ENCODE data around the gene TYMS. TPM values are rescaled to one million over a fixed set of nuclear protein-coding genes. Genes with fewer than 3 reads are reported as not detected.

Gene TYMS
- total RNA-seq, 1 experiment from 2014 or later, result 140 TPM

- no peak overlapping the region for H4K8ac ChIP-seq (replicated peaks; ENCODE audit: insufficient read length, low read depth, low read length)
- no peaks in the 10 kb centered on the region for H3K79me2 ChIP-seq (ENCODE audit: insufficient read depth, low read length)
- H3K56ac ChIP-seq (ENCODE audit: insufficient read length, low read depth, low read length), result no peak overlapping the region
- no peak overlapping the region for H3K4ac ChIP-seq (ENCODE audit: low read depth, low read length)
- H3K9ac ChIP-seq (ENCODE audit: extremely low read depth, insufficient read length, low read length), result no peak overlapping the region
- no peak overlapping the region for H3K23ac ChIP-seq (ENCODE audit: insufficient read length, low read depth, low read length)
- H2AFZ ChIP-seq (ENCODE audit: low read length), result no peak overlapping the region
- H3K14ac ChIP-seq (ENCODE audit: insufficient read depth, low read length), result no peak overlapping the region
- no peak overlapping the region for H2BK12ac ChIP-seq (ENCODE audit: insufficient read length, low read depth, low read length)
- H2AK5ac ChIP-seq (ENCODE audit: insufficient read length, low read length), result no peak overlapping the region
- H2BK15ac ChIP-seq (ENCODE audit: low read depth, low read length), result no peak overlapping the region
- H3K4me1 Mint-ChIP-seq, result peaks cover 23 to 25% of the 10 kb centered on the region in 2 experiments
- no peak overlapping the region for H2BK5ac ChIP-seq (ENCODE audit: insufficient read length, low read length)
- H4K20me1 ChIP-seq (ENCODE audit: control insufficient read depth, insufficient read depth, insufficient read length), result no peaks in the 10 kb centered on the region
- H2BK20ac ChIP-seq (ENCODE audit: low read depth, low read length, poor library complexity, severe bottlenecking), result no peak overlapping the region
- no peak overlapping the region for H3T11ph ChIP-seq (ENCODE audit: low read length)
- TF ChIP-seq CTCF (conservative IDR thresholded peaks at IDR 0.05), result no peak
- H3K79me1 ChIP-seq (ENCODE audit: insufficient read depth, low read depth, low read length, poor library complexity, severe bottlenecking), result no peaks in the 10 kb centered on the region
- no peak overlapping the region for H2BK120ac ChIP-seq (ENCODE audit: low read depth, low read length, poor library complexity, severe bottlenecking)
- no peaks in the 10 kb centered on the region for H3K9me3 ChIP-seq (ENCODE audit: control insufficient read depth, low read depth, low read length)
- H3K27me3 ChIP-seq (ENCODE audit: insufficient read depth, low read length), result no peaks in the 10 kb centered on the region
- no peak overlapping the region for H3K18ac ChIP-seq (ENCODE audit: insufficient read length, low read depth, low read length)
- H3K27ac ChIP-seq (ENCODE audit: insufficient read length, low read depth, low read length), result no peak overlapping the region
- H4K91ac ChIP-seq (ENCODE audit: insufficient read length, low read depth, low read length), result no peak overlapping the region
- H4K5ac ChIP-seq (ENCODE audit: insufficient read length, low read depth, low read length), result no peak overlapping the region
- H3K27ac Mint-ChIP-seq, result no peak overlapping the region
- H3K27me3 Mint-ChIP-seq (ENCODE audit: low read depth), result peaks cover 12% of the 10 kb centered on the region
- no peak for DNase-seq
- H3K4me3 Mint-ChIP-seq, result no peak overlapping the region
- H3K4me1 ChIP-seq (ENCODE audit: insufficient read depth, low read length), result peaks cover 6% of the 10 kb centered on the region; the same call in 1 of the 2 replicates
- no peaks in the 10 kb centered on the region for H3K23me2 ChIP-seq (ENCODE audit: insufficient read length, low read depth, low read length, poor library complexity, severe bottlenecking)
- H3K9me3 Mint-ChIP-seq, result no peaks in the 10 kb centered on the region
- no peak overlapping the region for H3K4me2 ChIP-seq (ENCODE audit: insufficient read depth, insufficient read length, low read length)
- peaks cover 13 to 59% (median 41%) of the 10 kb centered on the region in 3 experiments for H3K36me3 Mint-ChIP-seq (ENCODE audit: insufficient read depth in 1 of 3, low read depth in 3 of 3)
Observed at GRCh38 chr18:682833-683232, 25.4 kb downstream of the TYMS start.
